GM12878 (cell line): ENCODE data around the gene TTL.

Experiments used
- DPF2 ChIP-seq: fragments of 450-650 bp; IDR thresholded peaks from 2 replicates; pipeline ENCODE4 v1.6.1; 2017; ENCODE audit warnings: mild to moderate bottlenecking
- MYC ChIP-seq: IDR thresholded peaks from 2 replicates; pipeline ENCODE4 v1.6.1; 2011; ENCODE audit warnings: mild to moderate bottlenecking, low read length, moderate library complexity, inconsistent platforms; ENCODE audit not compliant: insufficient read depth, insufficient replicate concordance, insufficient read length, severe bottlenecking
- POLR2A ChIP-seq: IDR thresholded peaks from 2 replicates; pipeline ENCODE4 v1.6.1; 2011; ENCODE audit warnings: low read depth, mild to moderate bottlenecking, low read length
- POLR2AphosphoS5 ChIP-seq: IDR thresholded peaks from 2 replicates; pipeline ENCODE4 v1.6.1; 2011; ENCODE audit warnings: mild to moderate bottlenecking, low read length, inconsistent platforms
- TCF12 ChIP-seq: IDR thresholded peaks from 2 replicates; pipeline ENCODE4 v1.6.1; 2011; ENCODE audit warnings: low read depth, mild to moderate bottlenecking, low read length
- YY1 ChIP-seq: IDR thresholded peaks from 2 replicates; pipeline ENCODE4 v1.6.1; 2011; ENCODE audit warnings: low read depth, mild to moderate bottlenecking, low read length
- TF ChIP-seq, protein P1 (sequence below): IDR thresholded peaks from 2 replicates; pipeline ENCODE4 v1.6.1; 2012; ENCODE audit warnings: low read length, inconsistent platforms
- TF ChIP-seq, protein P2 (sequence below), 3 experiments: IDR thresholded peaks in 2 of 3; conservative IDR thresholded peaks in 1 of 3; 2 replicates each; pipeline ENCODE4 v1.5.1; 2011; ENCODE audit warnings: low read depth in 3 of 3, low read length in 3 of 3, mild to moderate bottlenecking in 3 of 3, control low read depth in 2 of 3, moderate library complexity in 2 of 3, inconsistent platforms in 1 of 3, mixed read lengths in 1 of 3; ENCODE audit not compliant: control insufficient read depth in 2 of 3, insufficient read depth in 1 of 3; ENCODE audit errors: extremely low read depth in 1 of 3

DNA sequence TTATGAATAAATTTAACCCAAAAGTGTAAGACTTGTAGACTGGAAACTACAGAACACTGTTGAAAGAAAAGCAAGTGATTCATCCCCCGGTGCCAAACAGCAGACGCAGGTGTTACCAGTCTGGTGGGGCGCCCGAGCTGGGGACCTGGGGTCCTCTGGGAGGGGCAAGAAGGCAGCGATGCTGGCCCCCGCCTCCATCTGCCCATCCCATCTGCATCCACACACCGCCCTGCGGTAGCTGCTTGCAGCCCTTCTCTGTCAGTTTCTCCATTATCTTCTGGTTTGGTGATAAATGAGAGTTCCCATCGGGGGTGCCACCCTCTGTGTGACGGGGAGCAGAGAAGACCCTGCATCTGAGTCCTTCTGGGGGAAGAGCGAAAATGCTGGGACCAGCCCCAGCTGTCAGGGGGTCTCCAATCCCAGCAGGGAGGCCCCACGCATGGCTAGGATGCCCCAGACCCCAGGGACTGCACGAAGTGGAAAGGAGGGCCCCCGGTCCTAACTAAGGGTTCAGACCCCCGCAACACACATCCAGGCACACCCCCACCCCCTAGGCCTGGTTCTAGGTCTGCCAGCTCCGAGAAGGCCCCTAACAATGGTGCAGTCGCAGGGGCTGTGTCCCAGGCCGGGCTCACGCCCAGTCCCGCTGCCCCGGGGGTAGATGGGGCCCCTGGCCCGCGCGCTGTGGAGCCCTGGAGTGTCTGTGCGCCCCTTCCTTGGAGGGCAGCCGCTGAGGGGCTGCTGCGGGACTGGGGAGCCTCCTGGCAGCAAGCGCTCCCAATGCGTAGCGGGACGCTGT is 47.8 kb upstream of the TTL start:
- TF ChIP-seq POLR2AphosphoS5: no peak
- TF ChIP-seq TCF12: no peak
- TF ChIP-seq, protein P1, sequence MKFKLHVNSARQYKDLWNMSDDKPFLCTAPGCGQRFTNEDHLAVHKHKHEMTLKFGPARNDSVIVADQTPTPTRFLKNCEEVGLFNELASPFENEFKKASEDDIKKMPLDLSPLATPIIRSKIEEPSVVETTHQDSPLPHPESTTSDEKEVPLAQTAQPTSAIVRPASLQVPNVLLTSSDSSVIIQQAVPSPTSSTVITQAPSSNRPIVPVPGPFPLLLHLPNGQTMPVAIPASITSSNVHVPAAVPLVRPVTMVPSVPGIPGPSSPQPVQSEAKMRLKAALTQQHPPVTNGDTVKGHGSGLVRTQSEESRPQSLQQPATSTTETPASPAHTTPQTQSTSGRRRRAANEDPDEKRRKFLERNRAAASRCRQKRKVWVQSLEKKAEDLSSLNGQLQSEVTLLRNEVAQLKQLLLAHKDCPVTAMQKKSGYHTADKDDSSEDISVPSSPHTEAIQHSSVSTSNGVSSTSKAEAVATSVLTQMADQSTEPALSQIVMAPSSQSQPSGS: no peak
- TF ChIP-seq DPF2: no peak
- TF ChIP-seq YY1: no peak
- no peak for TF ChIP-seq MYC
- TF ChIP-seq, protein P2, sequence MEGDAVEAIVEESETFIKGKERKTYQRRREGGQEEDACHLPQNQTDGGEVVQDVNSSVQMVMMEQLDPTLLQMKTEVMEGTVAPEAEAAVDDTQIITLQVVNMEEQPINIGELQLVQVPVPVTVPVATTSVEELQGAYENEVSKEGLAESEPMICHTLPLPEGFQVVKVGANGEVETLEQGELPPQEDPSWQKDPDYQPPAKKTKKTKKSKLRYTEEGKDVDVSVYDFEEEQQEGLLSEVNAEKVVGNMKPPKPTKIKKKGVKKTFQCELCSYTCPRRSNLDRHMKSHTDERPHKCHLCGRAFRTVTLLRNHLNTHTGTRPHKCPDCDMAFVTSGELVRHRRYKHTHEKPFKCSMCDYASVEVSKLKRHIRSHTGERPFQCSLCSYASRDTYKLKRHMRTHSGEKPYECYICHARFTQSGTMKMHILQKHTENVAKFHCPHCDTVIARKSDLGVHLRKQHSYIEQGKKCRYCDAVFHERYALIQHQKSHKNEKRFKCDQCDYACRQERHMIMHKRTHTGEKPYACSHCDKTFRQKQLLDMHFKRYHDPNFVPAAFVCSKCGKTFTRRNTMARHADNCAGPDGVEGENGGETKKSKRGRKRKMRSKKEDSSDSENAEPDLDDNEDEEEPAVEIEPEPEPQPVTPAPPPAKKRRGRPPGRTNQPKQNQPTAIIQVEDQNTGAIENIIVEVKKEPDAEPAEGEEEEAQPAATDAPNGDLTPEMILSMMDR (IDR thresholded peaks at IDR 0.05 in 2 of 3, conservative IDR thresholded peaks at IDR 0.05 in 1 of 3; ENCODE audit: control insufficient read depth in 2 of 3, extremely low read depth in 1 of 3, insufficient read depth in 1 of 3, low read depth in 3 of 3, low read length in 3 of 3): no peak
- no peak for TF ChIP-seq POLR2A
